H1 (cell line): ENCODE measurements around the gene GATD1. TPM values are rescaled to one million over a fixed set of nuclear protein-coding genes. Genes with fewer than 3 reads are reported as not detected.

ENCODE experiments used
- CTCF ChIA-PET: fragments of 300-600 bp; sonication (Branson Sonifier 250); formaldehyde crosslinking; loops from one replicate; lab custom pipeline; 2021; ENCODE audit not compliant: partially characterized antibody; lab: Charles Lee
- POLR2A ChIA-PET: fragments of 300-600 bp; sonication (Branson Sonifier 250); formaldehyde crosslinking; loops from one replicate; lab custom pipeline; 2021; ENCODE audit warnings: inconsistent platforms; ENCODE audit not compliant: partially characterized antibody; lab: Charles Lee
- DNase-seq, 2 experiments: peaks; one replicate each; pipeline versions ENCODE4 v3.0.0 to v3.0.0-alpha.2; 2010 to 2022; ENCODE audit warnings: low spot score in 2 of 2, low read depth in 1 of 2, mixed read lengths in 1 of 2
- FAIRE-seq: peaks from 2 replicates; lab custom pipeline; 2011; peaks lifted over from hg19 to GRCh38; lab: Jason Lieb, UNC
- H2AFZ ChIP-seq: 2 replicates; pipeline ENCODE4 v1.8.1; 2012; ENCODE audit warnings: low read length, inconsistent platforms
- H2AK5ac ChIP-seq: 2 replicates; pipeline ENCODE4 v1.6.1; 2013; ENCODE audit warnings: low read depth, low read length
- H2BK120ac ChIP-seq: replicated peaks from 2 replicates; pipeline ENCODE3; 2013; ENCODE audit warnings: low read depth, low read length, inconsistent platforms
- H2BK12ac ChIP-seq: 2 replicates; pipeline ENCODE4 v1.6.1; 2013; ENCODE audit warnings: low read depth, low read length
- H2BK15ac ChIP-seq: 2 replicates; pipeline ENCODE4 v1.6.1; 2013; ENCODE audit warnings: low read length
- H2BK20ac ChIP-seq: 2 replicates; pipeline ENCODE4 v1.6.1; 2013; ENCODE audit warnings: low read length
- H2BK5ac ChIP-seq: 2 replicates; pipeline ENCODE4 v1.6.1; 2013; ENCODE audit warnings: low read depth, low read length
- H3K14ac ChIP-seq: 2 replicates; pipeline ENCODE4 v1.6.1; 2013; ENCODE audit warnings: inconsistent platforms; ENCODE audit not compliant: insufficient read length
- H3K18ac ChIP-seq: 2 replicates; pipeline ENCODE4 v1.6.1; 2013; ENCODE audit warnings: low read length; ENCODE audit errors: extremely low read depth
- H3K23ac ChIP-seq: 2 replicates; pipeline ENCODE4 v1.6.1; 2013; ENCODE audit warnings: inconsistent platforms; ENCODE audit not compliant: insufficient read length
- H3K23me2 ChIP-seq: 2 replicates; pipeline ENCODE4 v1.6.1; 2013; ENCODE audit warnings: low read depth, low read length
- H3K27ac ChIP-seq: 2 replicates; pipeline ENCODE4 v1.6.1; 2011; ENCODE audit warnings: low read depth, low read length, inconsistent platforms
- H3K27me3 ChIP-seq, 4 experiments: replicated peaks in 1 of 4; 1 replicate in 1 of 4; 2 replicates in 3 of 4; pipeline versions ENCODE4 v1.6.1 to v1.8.1; 2011 to 2013; ENCODE audit warnings: low read length in 3 of 4, mild to moderate bottlenecking in 3 of 4, inconsistent platforms in 2 of 4, mixed read lengths in 2 of 4, moderate library complexity in 1 of 4; ENCODE audit not compliant: control insufficient read depth in 3 of 4, insufficient read depth in 3 of 4; ENCODE audit errors: extremely low read depth in 1 of 4
- H3K36me3 ChIP-seq, 4 experiments: 2 replicates each; pipeline versions ENCODE4 v1.6.1 to v1.8.1; 2011 to 2013; ENCODE audit warnings: mild to moderate bottlenecking in 4 of 4, low read length in 3 of 4, moderate library complexity in 2 of 4, control low read depth in 1 of 4, inconsistent platforms in 1 of 4; ENCODE audit not compliant: insufficient read depth in 4 of 4, control insufficient read depth in 2 of 4
- H3K4ac ChIP-seq: replicated peaks from 2 replicates; pipeline ENCODE3; 2013; ENCODE audit warnings: low read length, low read depth, mixed read lengths, inconsistent platforms; ENCODE audit not compliant: insufficient read length
- H3K4me1 ChIP-seq, 4 experiments: replicated peaks in 1 of 4; 1 replicate in 1 of 4; 2 replicates in 3 of 4; pipeline versions ENCODE4 v1.6.1 to v1.8.1; 2011 to 2013; ENCODE audit warnings: low read length in 3 of 4, inconsistent platforms in 2 of 4, mixed read lengths in 1 of 4; ENCODE audit not compliant: insufficient read depth in 4 of 4, control insufficient read depth in 3 of 4
- H3K4me2 ChIP-seq, 2 experiments: 2 replicates each; pipeline versions ENCODE4 v1.6.1 to v1.8.1; 2011 to 2013; ENCODE audit warnings: low read depth in 2 of 2, low read length in 2 of 2, control low read depth in 1 of 2, inconsistent platforms in 1 of 2, mild to moderate bottlenecking in 1 of 2; ENCODE audit not compliant: insufficient read depth in 1 of 2
- H3K4me3 ChIP-seq, 4 experiments: fragments of 200-600, 300-600 bp in 1 of 4; sonication (generic), shearing (Covaris generic), sonication (Bioruptor Twin) in 1 of 4; 2 replicates each; pipeline versions ENCODE4 v1.5.1 to v1.8.1; 2011 to 2016; ENCODE audit warnings: low read length in 4 of 4, low read depth in 3 of 4, control low read depth in 2 of 4, inconsistent platforms in 2 of 4, mild to moderate bottlenecking in 2 of 4, mixed read lengths in 1 of 4, moderate library complexity in 1 of 4; ENCODE audit not compliant: insufficient read depth in 2 of 4; ENCODE audit errors: extremely low read depth in 1 of 4
- H3K56ac ChIP-seq: replicated peaks from 2 replicates; pipeline ENCODE3; 2013; ENCODE audit warnings: low read depth, mild to moderate bottlenecking, mixed read lengths, low read length, inconsistent platforms; ENCODE audit not compliant: insufficient read length
- H3K79me1 ChIP-seq: 2 replicates; pipeline ENCODE4 v1.6.1; 2013; ENCODE audit warnings: low read depth, low read length, control low read depth
- H3K79me2 ChIP-seq, 2 experiments: 2 replicates each; pipeline versions ENCODE4 v1.6.1 to v1.8.1; 2012 to 2013; ENCODE audit warnings: low read length in 2 of 2, mild to moderate bottlenecking in 2 of 2, inconsistent platforms in 1 of 2; ENCODE audit not compliant: insufficient read depth in 2 of 2, control insufficient read depth in 1 of 2
- H3K9ac ChIP-seq, 4 experiments: replicated peaks in 1 of 4; 1 replicate in 1 of 4; 2 replicates in 3 of 4; pipeline versions ENCODE4 v1.6.1 to v1.8.1; 2011 to 2013; ENCODE audit warnings: low read depth in 3 of 4, low read length in 3 of 4, control low read depth in 2 of 4, mild to moderate bottlenecking in 2 of 4, moderate library complexity in 2 of 4, inconsistent platforms in 1 of 4; ENCODE audit errors: extremely low read depth in 1 of 4
- H3K9me3 ChIP-seq, 2 experiments: 2 replicates each; pipeline versions ENCODE4 v1.6.1 to v1.8.1; 2012 to 2013; ENCODE audit warnings: mild to moderate bottlenecking in 2 of 2, moderate library complexity in 2 of 2, control low read depth in 1 of 2, inconsistent platforms in 1 of 2, low read depth in 1 of 2, low read length in 1 of 2, mixed read lengths in 1 of 2; ENCODE audit not compliant: insufficient read depth in 2 of 2
- H4K20me1 ChIP-seq, 2 experiments: replicated peaks in 1 of 2; 2 replicates each; pipeline versions ENCODE3 to v1.8.1; 2011 to 2013; ENCODE audit warnings: inconsistent platforms in 2 of 2, low read length in 2 of 2, mild to moderate bottlenecking in 1 of 2; ENCODE audit not compliant: insufficient read depth in 2 of 2, control insufficient read depth in 1 of 2
- H4K5ac ChIP-seq: 2 replicates; pipeline ENCODE4 v1.6.1; 2013; ENCODE audit warnings: low read length, low read depth, mixed read lengths, inconsistent platforms; ENCODE audit not compliant: insufficient read length
- H4K8ac ChIP-seq: 2 replicates; pipeline ENCODE4 v1.8.0; 2013; ENCODE audit warnings: mild to moderate bottlenecking, moderate library complexity, low read length, inconsistent platforms; ENCODE audit not compliant: insufficient read depth; ENCODE audit errors: extremely low read depth
- H4K91ac ChIP-seq: replicated peaks from 2 replicates; pipeline ENCODE3; 2013; ENCODE audit warnings: low read length, mixed read lengths, inconsistent platforms; ENCODE audit not compliant: insufficient read length
- CBX8 ChIP-seq: fragments of 300-800, 300-1000 bp; sonication (generic); IDR thresholded peaks from 2 replicates; pipeline ENCODE4 v1.7.1; 2016; ENCODE audit warnings: low read depth, low read length, borderline replicate concordance
- KDM4A ChIP-seq: IDR thresholded peaks from one replicate; pipeline ENCODE4 v1.7.1; 2012; ENCODE audit warnings: low read depth, mild to moderate bottlenecking, moderate library complexity, low read length, inconsistent platforms; ENCODE audit not compliant: severe bottlenecking
- MAFK ChIP-seq: IDR thresholded peaks from 2 replicates; pipeline ENCODE4 v1.6.1; 2012; ENCODE audit warnings: low read depth, mild to moderate bottlenecking, improper control_type of control experiment, low read length
- TAF7 ChIP-seq: optimal IDR thresholded peaks from 2 replicates; pipeline ENCODE3; 2011; ENCODE audit warnings: low read depth, mild to moderate bottlenecking, inconsistent platforms, low read length, moderate library complexity, borderline replicate concordance
- USF2 ChIP-seq: IDR thresholded peaks from 2 replicates; pipeline ENCODE4 v1.6.1; 2011; ENCODE audit warnings: low read length, improper control_type of control experiment
- WGBS, 2 experiments: shearing (Covaris generic) in 1 of 2; methylation state at CpG; one replicate each; pipeline versions ENCODE4 v1.1.6 to v1.1.7; 2013 to 2015; ENCODE audit warnings: low lambda C conversion rate in 2 of 2, mixed read lengths in 2 of 2, inconsistent platforms in 1 of 2, low coverage in 1 of 2, missing lambda C conversion rate in 1 of 2; ENCODE audit not compliant: insufficient replicate concordance in 2 of 2, insufficient coverage in 1 of 2, insufficient read length in 1 of 2; ENCODE audit errors: extremely low coverage in 1 of 2, missing lambda C conversion rate in 1 of 2; 5-methylcytosine and 5-hydroxymethylcytosine counted together
- polyA plus RNA-seq, 7 experiments: library from polyadenylated mRNA; depleted of rRNA in 3 of 7; stranded (reverse) in 5 of 7; unstranded in 2 of 7; fragments of >200 nt in 5 of 7; fragments of 200-250 nt in 2 of 7; gene quantifications; 1 replicate in 5 of 7; 2 replicates in 1 of 7; 4 replicates in 1 of 7; pipeline versions ENCODE4 v1.2.1 to v1.2.3, GENCODE V29; 2011 to 2013; ENCODE audit warnings: missing spikeins in 2 of 7, mixed read lengths in 2 of 7
- total RNA-seq: library from RNA; stranded (reverse); fragmentation: NEBNext Ultra II Directional; extraction: Animal tissue kit (Norgen Biotek cat#: 25700); gene quantifications from 2 replicates; pipeline ENCODE4 v1.2.1, GENCODE V29; 2021

The GATD1 gene
- total and polyA plus RNA-seq, 2 of the 8 experiments (the other 6 are each of a cell fraction or from before 2014, with no cell fraction given): 47.5 to 54.8 TPM

DNA sequence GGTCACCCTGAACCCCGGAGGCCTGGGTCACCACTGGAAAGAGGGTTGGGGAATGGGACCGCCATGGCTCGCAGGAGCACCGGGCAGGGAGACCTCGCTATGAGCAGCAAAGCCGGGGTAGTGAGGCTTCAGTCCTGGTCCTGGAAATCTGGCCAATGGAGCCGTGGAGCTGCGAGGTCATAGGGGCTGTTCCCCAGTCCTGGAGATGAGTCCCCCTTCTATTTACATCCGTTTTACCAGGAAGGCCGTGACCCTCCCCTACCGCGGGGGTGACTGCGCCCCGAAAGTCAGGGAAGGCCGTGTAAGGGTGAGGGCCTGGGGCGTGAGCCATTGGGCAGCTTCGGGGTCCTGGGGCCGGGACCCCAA is 27.3 kb upstream of the GATD1 start:
- peak overlapping the region; percentile 67 to 83 for H3K4me2 ChIP-seq
- H2BK15ac ChIP-seq: no peak overlapping the region
- H3K79me1 ChIP-seq: peaks cover 2% of the 10 kb centered on the region; the same call in 1 of the 2 replicates
- peak overlapping the region; percentile 67; the same call in 1 of the 2 replicates for H2BK5ac ChIP-seq
- CTCF ChIA-PET: interaction anchor here (1.1 to 2.7 kb wide), 2 partner anchors 12 to 43 kb away, joined by 3 to 7 read pairs; no protein-coding TSS in a partner anchor
- no peak overlapping the region for H3K14ac ChIP-seq
- no peak overlapping the region for H2AFZ ChIP-seq
- no peak overlapping the region for H2BK20ac ChIP-seq
- no peak overlapping the region; a peak in 1 of 7 replicates for H3K9ac ChIP-seq
- H4K91ac ChIP-seq: no peak overlapping the region
- peak overlapping the region; percentile 35; the same call in 1 of the 2 replicates for H2BK12ac ChIP-seq
- peak overlapping the region; percentile 2 for H4K5ac ChIP-seq
- POLR2A ChIA-PET: interaction anchor here (0.9 to 53.0 kb wide), 11 partner anchors 8 to 166 kb away, joined by 3 to 1917 read pairs (median 5); partner anchors contain the start of genes CD151, CEND1, CRACR2B and PNPLA2
- no peaks in the 10 kb centered on the region for H3K9me3 ChIP-seq
- H4K8ac ChIP-seq: peak overlapping the region; percentile 76
- peaks cover under 1 to 25% (median 6%) of the 10 kb centered on the region in 4 experiments; a peak in 5 of 8 replicates for H3K36me3 ChIP-seq
- H3K4me1 ChIP-seq: peaks cover 0 to 8% (median 7%) of the 10 kb centered on the region in 4 experiments; a peak in 5 of 7 replicates
- peak overlapping the region; percentile 78; the same call in 1 of the 2 replicates for H3K18ac ChIP-seq
- peaks cover 13% of the 10 kb centered on the region; the same call in 1 of the 2 replicates for H3K23me2 ChIP-seq
- FAIRE-seq (no peak), DNase-seq (no peak)
- H3K4ac ChIP-seq: no peak overlapping the region
- peaks cover 0 to 7% of the 10 kb centered on the region in 2 experiments for H4K20me1 ChIP-seq
- 42% methylated on average over 18 of the region's 18 CpGs; no CpG with 5 or more reads in 1 of the 2 experiments for WGBS, 2 experiments
- peak overlapping the region; percentile 18 for H2BK120ac ChIP-seq
- H3K27ac ChIP-seq: no peak overlapping the region
- peaks cover 0 to 7% of the 10 kb centered on the region in 2 experiments; a peak in 1 of 4 replicates for H3K79me2 ChIP-seq
- TF ChIP-seq TAF7: no peak
- no peak for TF ChIP-seq CBX8
- TF ChIP-seq KDM4A: no peak
- no peak for TF ChIP-seq USF2
- TF ChIP-seq MAFK: no peak
- H3K23ac ChIP-seq: no peak overlapping the region
- H3K27me3 ChIP-seq: no peaks in the 10 kb centered on the region; a peak in 1 of 7 replicates
- no peak overlapping the region for H2AK5ac ChIP-seq
- H3K56ac ChIP-seq: no peak overlapping the region
- H3K4me3 ChIP-seq: peak overlapping the region; percentile 28 to 71 (median 47)
